NCI-H146 treated with DMSO at 0.1 percent for 48 hours (cell line): ENCODE measurements around the gene ZNF232.
"Not testable (repeated sequence)": the region's sequence is repeated elsewhere in the genome, so short reads cannot be mapped to it uniquely, and the experiment has no call there.

Experiments used
- DNase-seq: peaks from one replicate; lab custom pipeline; 2025; ENCODE audit not compliant: unreplicated experiment; lab: John Stamatoyannopoulos, UW

The ZNF232 gene

DNA sequence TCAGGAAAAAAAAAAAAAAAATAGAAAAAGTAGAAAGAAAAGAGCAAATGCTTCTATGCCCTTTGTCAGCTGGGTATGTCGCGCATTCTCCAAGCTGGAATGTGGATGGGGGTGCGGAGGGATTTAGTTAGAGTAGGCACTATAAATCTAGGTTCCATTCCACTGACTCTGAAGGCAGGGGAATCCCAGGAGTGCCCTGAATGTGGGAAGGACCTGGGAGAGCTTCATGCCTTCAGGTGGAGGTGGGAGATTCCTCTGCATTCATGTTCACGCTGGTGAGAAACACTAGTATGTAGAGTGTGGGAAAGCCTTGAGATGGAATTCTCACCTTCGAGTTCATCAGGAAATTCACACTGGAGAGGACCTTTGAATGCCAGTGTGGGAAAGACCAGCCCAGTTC lies 12.4 kb downstream of the ZNF232 start:
- no peak for DNase-seq

DNA sequence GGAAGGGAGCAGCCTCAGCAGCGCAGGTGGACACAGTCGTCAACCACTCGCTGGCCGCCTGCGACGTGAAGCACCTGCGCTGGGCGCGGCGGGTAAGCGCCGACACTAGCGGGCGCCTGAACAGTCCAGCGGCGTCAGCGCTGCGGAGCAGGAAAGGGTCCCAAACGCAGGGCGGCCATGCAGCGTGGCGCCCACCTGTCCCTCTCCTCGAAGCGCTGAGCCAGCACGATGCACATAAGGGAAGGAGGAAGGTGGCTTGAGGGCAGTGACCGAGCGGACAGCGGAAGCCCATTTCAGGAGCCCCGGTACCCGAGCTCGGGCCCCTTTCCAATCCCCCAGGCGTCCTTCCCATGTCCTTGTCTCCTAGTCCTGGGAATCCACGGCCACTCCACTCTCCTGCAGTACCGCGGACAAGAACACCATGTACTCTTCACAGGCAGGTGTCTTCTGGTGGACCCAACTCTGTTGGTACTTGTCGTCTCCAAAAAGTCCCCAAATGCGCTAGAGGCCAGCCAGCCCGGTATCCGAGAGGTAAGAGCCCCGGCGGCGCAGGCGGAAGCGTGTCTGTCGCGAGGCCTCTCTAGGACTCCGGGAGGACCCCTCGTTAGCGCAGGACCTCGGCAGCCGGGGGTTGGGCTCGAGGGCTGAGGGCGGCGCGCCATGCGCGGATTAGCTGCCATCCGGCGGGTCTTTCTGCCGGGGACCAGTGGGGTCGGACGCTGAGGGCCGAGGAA lies 14.4 kb downstream of the ZNF232 start:
- DNase-seq, result peak; percentile 80

DNA sequence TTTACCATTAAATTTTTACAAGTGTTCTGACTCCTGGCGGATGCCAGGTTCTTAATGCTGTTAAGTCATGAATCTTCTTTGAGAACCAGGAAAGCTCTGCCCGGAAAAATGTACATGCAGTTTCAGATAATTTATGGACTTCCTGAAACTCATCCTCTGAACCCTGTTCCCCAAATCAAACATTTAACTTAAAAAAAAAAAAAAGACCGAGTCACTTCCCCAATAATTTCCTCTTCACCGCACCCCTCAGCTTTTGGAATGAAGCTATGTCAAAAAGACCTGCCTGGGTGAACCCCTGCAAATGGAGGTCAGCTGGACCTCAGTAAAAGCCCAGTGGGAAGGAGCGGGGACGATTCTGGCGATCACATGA lies 15.0 kb downstream of the ZNF232 start:
- DNase-seq, result no peak

DNA sequence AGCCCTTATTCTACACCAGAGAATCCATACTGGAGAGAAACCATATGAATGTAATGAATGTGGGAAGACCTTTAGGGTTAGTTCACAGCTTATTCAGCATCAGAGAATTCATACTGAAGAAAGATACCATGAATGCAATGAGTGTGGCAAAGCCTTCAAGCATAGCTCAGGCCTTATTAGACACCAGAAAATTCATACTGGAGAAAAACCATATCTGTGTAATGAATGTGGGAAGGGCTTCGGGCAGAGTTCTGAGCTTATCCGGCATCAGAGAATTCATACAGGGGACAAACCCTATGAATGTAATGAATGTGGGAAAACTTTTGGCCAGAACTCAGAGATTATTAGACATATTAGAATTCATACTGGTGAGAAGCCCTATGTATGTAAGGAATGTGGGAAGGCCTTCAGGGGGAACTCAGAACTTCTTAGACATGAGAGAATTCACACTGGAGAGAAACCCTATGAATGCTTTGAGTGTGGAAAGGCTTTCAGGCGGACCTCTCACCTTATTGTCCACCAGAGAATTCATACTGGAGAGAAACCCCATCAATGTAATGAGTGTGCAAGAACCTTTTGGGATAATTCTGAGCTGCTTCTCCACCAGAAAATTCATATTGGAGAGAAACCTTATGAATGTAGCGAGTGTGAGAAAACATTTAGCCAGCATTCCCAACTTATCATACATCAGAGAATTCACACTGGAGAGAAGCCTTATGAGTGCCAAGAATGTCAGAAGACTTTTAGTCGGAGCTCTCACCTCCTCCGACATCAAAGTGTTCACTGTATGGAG lies 19.3 kb downstream of the ZNF232 start:
- DNase-seq, result no peak

DNA sequence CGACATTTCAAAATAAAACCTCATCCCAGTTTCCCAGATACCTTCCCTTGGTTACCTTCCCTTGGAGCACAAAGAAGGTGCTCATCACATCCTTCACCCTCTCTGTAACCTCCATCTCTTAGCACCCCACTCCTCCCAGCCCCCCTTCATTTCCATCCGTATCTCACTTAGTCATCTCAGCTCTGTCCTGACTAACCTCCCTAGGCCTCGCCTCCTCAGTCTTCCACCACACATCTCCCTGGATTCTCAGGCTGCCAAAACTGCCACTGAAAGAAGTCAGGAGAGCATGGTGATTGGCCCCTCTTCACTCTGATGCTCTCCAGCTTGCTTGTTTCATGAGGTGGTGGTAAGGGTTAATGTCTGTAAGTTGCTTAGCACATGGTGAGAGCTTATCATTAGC lies 31.1 kb downstream of the ZNF232 start:
- no peak for DNase-seq

DNA sequence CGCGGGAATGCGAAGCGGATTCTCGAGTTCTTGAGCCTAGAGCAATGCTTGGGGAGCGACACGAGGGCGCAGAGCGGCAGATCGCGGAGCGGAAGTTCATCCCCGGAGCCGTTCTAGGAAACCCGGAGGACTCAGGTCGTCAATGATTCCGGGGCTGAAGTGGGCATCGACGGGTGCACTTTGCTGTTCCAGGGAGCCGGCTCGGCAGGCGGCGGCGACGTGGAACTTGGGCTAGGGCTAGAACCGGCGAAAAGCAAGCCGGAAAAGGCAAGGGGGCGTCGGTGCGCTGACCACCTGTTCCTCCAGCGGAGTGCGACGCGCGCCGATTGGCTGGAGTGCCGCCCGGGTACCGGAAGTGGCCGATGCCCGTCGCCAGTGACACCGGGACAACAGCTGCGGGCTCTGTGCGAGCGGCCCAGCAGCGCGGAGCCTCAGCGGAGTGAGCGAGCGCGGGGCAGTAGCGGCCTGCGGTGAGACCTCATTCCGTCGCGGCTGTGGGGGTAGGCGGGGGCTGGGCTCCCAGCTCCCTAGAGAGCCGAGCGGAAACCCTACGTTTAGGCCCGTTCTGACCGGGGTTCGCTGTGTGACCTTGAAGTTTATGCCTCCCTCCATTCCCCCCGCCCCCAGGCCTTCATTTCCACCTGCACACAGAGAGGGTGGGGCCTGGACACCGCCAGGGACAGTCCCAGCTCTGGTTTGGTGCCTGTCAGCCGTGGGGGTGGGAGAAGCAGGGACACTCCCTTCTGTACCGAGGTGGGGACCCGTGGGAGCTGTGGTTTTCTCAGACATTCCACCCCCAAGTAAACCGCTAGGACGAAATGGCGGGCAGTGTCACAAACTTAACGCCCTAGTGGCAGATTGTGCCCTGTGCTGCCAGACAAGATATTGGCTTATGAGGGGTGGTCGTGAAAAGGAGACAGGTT lies 33.3 kb downstream of the ZNF232 start, which contains the start of gene ZFP3:
Gene ZFP3, plus strand, starts transcription at position 362 of the 923 bp plus-strand sequence. CDS start 13,038 bp downstream, outside the sequence.
- DNase-seq, result peak; percentile 89

DNA sequence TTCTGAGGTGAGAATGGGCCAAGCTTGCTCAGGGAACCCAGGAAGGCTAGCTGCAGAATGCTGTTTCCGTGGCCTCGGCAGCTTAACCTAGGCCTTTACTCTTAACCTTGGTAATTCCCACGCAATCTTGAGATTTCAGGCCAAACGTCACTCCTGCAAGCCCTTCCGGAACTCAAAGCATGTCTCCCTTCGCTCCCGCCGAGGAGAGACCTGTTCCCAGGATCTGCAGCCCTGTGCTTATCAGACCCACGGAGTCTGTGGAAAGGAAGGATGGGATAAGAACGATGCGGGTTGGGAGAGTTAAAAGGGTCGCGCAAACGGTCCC lies 33.9 kb downstream of the ZNF232 start:
- no peak for DNase-seq

DNA sequence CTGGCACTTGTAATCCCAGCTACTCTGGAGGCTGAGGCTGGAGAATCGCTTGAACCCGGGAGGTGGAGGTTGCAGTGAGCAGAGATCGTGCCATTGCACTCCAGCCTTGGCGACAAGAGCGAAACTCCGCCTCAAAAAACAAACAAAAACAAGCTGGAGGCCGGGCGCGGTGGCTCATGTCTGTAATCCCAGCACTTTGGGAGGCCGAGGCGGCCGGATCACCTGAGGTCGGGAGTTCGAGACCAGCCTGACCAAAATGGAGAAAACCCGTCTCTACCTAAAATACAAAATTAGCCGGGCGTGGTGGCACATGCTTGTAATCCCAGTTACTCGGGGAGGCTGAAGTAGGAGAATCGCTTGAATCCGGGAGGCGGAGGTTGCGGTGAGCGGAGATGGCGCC lies 34.4 kb downstream of the ZNF232 start:
- not testable (repeated sequence) for DNase-seq

DNA sequence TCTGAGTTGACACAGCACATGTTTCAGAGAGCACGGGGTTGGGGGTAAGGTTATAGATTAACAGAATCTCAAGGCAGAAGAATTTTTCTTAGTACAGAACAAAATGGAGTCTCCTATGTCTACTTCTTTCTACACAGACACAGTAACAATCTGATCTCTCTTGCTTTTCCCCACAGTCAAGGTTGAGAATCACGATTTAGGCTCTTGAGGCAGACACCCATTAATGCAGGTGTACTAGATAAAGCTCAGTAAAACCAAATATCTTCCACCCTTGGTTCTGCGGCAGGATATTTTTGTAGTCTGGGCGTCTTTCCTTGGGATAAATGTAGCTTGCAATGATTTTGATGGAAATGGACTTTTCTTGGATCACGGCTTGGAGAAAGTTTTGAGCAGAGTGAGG lies 36.2 kb downstream of the ZNF232 start:
- DNase-seq, result not testable (repeated sequence)

DNA sequence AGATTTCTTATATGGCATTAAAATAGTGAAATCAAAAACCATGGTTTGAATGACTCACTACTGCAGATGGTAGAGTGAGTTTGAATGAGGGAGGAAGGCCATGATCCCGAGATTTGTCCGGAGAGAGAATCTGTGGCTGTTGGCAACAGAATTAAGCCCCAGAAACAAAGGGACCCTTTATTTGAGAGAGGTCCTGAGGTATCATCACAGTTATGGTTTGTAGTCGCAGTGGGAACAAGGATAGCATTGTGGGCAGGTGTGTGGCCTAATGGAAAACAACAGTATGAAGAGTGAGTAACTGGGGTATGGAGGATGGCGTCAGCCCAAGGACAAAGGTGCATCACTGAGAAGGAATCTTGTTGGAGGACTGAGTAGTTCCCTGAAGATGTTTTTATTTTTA lies 42.0 kb downstream of the ZNF232 start:
- no peak for DNase-seq

DNA sequence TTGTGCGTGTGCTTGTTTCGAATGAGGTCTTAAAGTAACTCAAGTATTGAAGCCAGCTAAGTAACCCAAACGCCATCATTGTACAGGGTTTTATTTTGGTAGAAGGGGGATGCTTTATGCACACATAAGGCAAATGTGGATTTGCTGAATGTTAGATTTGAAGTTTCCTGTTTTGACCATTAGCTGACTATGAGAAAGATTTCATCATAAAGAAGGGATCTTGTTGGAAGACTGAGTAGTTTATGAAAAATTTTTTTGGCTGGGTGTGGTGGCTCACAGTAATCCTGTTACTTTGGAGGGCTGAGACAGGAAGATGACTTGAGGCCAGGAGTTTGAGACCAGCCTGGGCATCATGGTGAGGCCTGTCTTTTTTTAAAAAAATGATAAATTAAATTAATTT lies 43.4 kb downstream of the ZNF232 start:
- DNase-seq, result no peak

DNA sequence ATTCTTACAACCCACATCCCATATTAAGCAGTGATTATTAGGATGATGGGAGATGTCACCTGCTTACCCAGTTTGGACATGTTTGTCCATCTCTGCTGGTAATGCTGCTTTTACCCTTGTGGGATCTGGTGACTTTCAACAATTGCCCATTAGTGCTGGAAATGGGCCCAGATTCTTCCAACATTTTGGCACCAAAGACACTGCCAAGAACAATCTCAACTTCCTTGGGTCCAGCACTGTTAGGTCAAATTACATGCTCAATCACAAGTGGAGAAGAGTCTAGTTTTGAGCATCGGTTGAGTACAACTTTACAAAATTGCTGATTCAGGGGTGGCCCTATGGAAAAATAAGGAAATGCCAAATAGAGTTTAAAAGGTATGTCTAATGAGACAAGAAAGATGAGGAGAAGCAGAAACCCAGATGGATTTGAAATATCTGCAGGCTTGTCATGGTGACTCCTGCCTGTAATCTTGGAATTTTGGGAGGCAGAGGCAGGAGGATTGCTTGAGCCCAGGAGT lies 46.4 kb downstream of the ZNF232 start:
- DNase-seq, result no peak
